GM19099 (cell line): ENCODE results near the gene EIF3D.

Source experiments
- POLR2A ChIP-seq: IDR thresholded peaks from 3 replicates; pipeline ENCODE4 v1.6.1; 2011; ENCODE audit warnings: low read depth; ENCODE audit not compliant: insufficient read length; ENCODE audit errors: extremely low read depth

EIF3D gene

GRCh38 chr22:36492109-36492508 lies 36.9 kb downstream of the EIF3D start:
- no peak for TF ChIP-seq POLR2A

- no peak for TF ChIP-seq POLR2A
These were observed 37.8 kb downstream of the EIF3D start for GRCh38 chr22:36491155-36491554.

- no peak for TF ChIP-seq POLR2A
These were observed 42.2 kb downstream of the EIF3D start for GRCh38 chr22:36486619-36487384.

- TF ChIP-seq POLR2A = peak; percentile 95
These were observed 47.4 kb downstream of the EIF3D start, which contains the start of gene TXN2 for GRCh38 chr22:36481393-36482168. TXN2 (minus strand) TSS chr22:36481640; CDS start chr22:36480837, 803 bp downstream.

GRCh38 chr22:36480941-36481392 lies 48.0 kb downstream of the EIF3D start:
- TF ChIP-seq POLR2A = no peak

GRCh38 chr22:36478966-36479365 lies 50.0 kb downstream of the EIF3D start:
- no peak for TF ChIP-seq POLR2A

- no peak for TF ChIP-seq POLR2A
These were observed 53.6 kb downstream of the EIF3D start for GRCh38 chr22:36475341-36475740.

GRCh38 chr22:36472689-36473088 lies 56.3 kb downstream of the EIF3D start:
- no peak for TF ChIP-seq POLR2A

- no peak for TF ChIP-seq POLR2A
These were observed 57.6 kb downstream of the EIF3D start for GRCh38 chr22:36471341-36471821.

GRCh38 chr22:36470994-36471331 lies 58.0 kb downstream of the EIF3D start:
- TF ChIP-seq POLR2A = no peak

GRCh38 chr22:36470162-36470993 lies 58.6 kb downstream of the EIF3D start:
- no peak for TF ChIP-seq POLR2A

GRCh38 chr22:36469094-36469710 lies 59.8 kb downstream of the EIF3D start:
- TF ChIP-seq POLR2A = no peak

GRCh38 chr22:36467946-36468345 lies 61.0 kb downstream of the EIF3D start:
- TF ChIP-seq POLR2A = no peak

GRCh38 chr22:36467042-36467810 lies 61.7 kb downstream of the EIF3D start:
- no peak for TF ChIP-seq POLR2A
